ENCODE data around the gene RFLNA. TPM values are rescaled to one million over a fixed set of nuclear protein-coding genes. Genes with fewer than 3 reads are reported as not detected.

The RFLNA gene
- total RNA-seq, 2 experiments from 2014 or later = not detected

DNA sequence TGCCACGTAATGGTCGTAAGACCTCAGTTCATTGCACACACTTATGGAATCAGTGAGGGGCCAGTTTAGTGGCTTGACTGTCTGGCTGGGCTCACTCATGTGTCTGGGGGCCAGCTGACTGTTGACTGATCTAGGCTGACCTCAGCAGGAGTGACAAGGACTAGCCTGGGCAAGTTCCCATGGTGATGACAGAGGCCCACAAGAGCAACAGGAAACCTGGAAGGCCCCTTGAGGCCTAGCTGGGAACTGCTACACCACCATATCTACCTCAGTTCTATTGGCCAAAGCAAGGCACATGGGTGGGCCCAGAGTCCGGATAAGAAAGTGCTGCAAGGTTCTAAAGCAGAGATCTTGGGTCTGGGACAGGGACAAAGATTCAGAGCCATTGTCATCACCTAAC is 21.3 kb upstream of the RFLNA start:
- peak; percentile 53 for DNase-seq
- Mint-ChIP-seq H3K4me3 (no peak overlapping the region), H3K4me1 (peaks cover 10% of the 10 kb centered on the region), H3K27me3 (peaks cover 10% of the 10 kb centered on the region), H3K36me3 (no peaks in the 10 kb centered on the region), H3K9me3 (ENCODE audit: low read depth) (no peaks in the 10 kb centered on the region), H3K27ac (no peak overlapping the region)
- peak; percentile 51 for ATAC-seq
- CTCF ChIA-PET = no interaction called here

DNA sequence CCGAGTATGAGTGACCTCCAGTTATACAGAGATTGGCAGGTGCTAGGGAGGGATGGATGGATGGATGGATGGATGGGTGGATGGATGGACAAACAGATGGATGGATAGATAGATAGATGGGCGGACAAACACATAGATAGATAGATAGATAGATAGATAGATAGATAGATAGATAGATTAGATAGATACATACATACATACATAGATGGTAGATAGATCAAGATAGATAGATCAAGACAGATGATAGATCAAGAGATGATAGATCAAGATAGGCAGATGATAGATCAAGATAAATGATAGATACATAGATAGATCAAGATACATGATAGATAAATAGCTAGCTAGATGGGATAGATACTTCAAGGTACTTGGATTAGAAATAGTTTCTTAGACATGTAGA is 18.6 kb upstream of the RFLNA start:
- no peak overlapping the region for H3K4me3 Mint-ChIP-seq
- CTCF ChIA-PET = no interaction called here
- peaks cover 13% of the 10 kb centered on the region for H3K27me3 Mint-ChIP-seq
- DNase-seq (no peak), ATAC-seq (no peak)
- no peaks in the 10 kb centered on the region for H3K36me3 Mint-ChIP-seq
- no peak overlapping the region for H3K27ac Mint-ChIP-seq
- peaks cover 10% of the 10 kb centered on the region for H3K4me1 Mint-ChIP-seq
- no peaks in the 10 kb centered on the region for H3K9me3 Mint-ChIP-seq (ENCODE audit: low read depth)

DNA sequence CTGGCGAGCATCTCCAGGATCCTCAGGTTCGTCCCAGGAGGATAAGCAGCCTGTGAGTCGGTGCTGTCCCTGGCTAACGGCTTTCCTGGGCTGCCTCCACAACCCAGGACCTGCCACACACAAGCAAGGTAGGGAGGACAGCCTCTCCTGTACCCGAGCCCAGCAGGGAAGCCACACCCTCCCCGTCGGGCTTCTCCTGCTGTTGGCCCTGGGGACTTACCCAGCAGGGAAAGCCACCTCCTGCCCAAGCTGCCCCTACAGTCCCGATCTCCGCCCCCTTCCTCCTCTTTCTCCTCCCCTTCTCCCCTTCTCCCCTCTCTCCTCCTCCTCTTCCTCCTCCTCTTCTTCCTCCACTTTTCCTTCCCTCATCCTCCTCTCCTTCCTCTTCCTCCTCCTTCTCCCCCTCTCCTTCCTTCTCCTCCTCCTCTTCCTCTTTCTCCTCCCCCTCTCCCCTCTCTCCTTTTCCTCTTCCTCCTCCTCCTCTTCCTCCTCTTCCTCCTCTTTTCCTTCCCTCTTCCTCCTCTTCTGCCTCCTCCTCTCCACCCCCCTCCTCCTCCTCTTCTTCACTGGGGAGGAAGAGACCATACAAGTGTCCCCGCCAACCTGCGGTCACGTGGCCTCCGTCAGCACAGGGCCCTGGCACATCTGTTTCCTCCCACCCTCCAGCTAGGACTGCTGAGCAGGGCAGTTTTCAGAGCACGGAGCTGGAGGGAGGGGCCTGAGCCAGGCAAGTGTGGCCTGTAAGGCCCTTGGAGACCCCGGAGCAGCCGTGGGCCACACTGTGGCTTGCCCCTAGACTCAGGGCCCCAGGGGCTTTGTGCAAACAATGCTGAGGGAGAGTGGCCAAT is 17.3 kb upstream of the RFLNA start:
- no peak overlapping the region for H3K27ac Mint-ChIP-seq
- H3K36me3 Mint-ChIP-seq = no peaks in the 10 kb centered on the region
- DNase-seq (no peak), ATAC-seq (no peak)
- peaks cover 10% of the 10 kb centered on the region for H3K4me1 Mint-ChIP-seq
- no peak overlapping the region for H3K4me3 Mint-ChIP-seq
- no peaks in the 10 kb centered on the region for H3K9me3 Mint-ChIP-seq (ENCODE audit: low read depth)
- peaks cover 20% of the 10 kb centered on the region for H3K27me3 Mint-ChIP-seq
- CTCF ChIA-PET = no interaction called here

DNA sequence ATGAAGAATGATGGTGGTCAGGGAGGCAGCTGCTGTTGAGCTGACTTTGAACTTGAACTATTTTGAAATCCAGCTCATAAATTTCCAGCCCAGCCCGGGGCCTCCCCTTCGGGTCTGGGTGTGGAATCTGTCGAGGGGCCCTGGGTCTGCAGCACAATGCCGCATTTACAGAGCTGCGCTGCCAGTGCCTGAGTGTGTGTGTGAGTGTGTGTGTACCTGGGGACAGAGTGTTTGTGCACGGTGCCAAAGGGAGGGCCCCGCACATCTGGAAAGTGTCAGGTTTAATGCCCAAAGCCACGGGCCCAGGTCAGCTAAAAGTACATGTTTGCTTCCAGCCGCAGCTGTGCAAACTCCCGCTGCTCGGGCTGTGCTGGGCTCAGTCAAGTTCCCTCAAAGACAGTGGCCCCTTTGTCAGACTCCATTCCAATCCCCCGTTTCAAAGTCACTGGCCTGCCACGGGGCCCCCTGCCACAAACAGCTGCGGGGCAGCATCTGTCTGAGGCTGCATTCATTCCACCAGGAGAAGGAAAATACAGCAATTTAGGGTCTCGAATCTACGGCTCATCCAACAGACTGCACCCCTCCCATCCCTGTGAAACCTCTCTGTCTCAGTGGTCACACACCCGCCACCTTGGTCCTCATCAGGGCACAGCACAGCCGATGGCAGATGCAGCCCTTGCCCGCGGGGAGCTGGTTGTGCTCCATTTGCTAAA is 16.3 kb upstream of the RFLNA start:
- H3K4me3 Mint-ChIP-seq = no peak overlapping the region
- no peak overlapping the region for H3K27ac Mint-ChIP-seq
- peaks cover 24% of the 10 kb centered on the region for H3K27me3 Mint-ChIP-seq
- no peak for ATAC-seq
- no peak for DNase-seq
- H3K4me1 Mint-ChIP-seq = peaks cover 6% of the 10 kb centered on the region
- no peaks in the 10 kb centered on the region for H3K9me3 Mint-ChIP-seq (ENCODE audit: low read depth)
- CTCF ChIA-PET = no interaction called here
- no peaks in the 10 kb centered on the region for H3K36me3 Mint-ChIP-seq

DNA sequence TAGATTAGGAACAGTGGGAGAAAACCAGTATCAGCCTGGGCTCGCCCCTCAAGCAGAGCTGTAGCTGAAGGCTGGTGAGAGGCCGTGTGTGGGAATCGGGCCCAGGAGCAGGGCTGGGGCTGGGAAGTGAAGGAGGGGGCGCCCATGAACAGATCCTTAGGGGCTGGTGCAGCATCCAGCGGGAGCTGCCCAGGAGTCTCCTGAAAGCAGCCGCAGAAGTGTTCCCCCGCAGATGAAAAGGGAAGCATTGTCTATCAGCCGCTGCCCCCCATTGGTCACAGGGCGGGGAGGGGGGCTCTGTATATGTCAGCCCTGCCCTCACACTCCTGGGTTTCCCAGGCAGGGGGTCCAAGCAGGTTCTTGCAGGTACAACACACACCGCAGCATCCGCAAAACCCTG is 15.6 kb upstream of the RFLNA start:
- Mint-ChIP-seq H3K4me1 (peaks cover 1% of the 10 kb centered on the region), H3K36me3 (no peaks in the 10 kb centered on the region), H3K27ac (no peak overlapping the region), H3K27me3 (peaks cover 27% of the 10 kb centered on the region), H3K4me3 (no peak overlapping the region), H3K9me3 (ENCODE audit: low read depth) (no peaks in the 10 kb centered on the region)
- CTCF ChIA-PET = no interaction called here
- DNase-seq (no peak), ATAC-seq (no peak)

DNA sequence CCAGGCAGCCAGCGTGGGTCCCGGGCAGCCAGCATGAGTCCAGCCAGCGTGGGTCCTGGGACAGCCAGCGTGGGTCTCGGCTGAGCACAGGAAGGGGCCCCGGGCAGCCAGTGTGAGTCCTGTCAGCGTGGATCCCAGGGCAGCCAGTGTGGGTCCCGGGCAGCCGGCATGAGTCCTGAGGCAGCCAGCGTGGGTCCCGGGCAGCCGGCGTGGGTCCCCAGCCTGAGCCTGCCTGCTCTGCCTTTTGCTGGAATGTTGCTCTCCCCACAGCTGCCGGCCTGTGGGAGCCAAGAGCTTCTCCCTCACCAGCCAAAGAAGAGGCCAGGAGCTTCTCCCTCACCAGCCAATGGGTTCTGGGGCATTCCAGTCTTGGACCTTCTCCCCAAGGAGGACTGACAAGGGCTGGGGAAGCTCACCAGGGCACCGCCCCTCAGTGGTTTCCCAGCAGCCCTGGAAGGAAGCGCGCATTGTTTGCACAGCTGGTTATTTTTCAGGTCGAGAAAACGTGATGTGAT is 15.0 kb upstream of the RFLNA start:
- Mint-ChIP-seq H3K4me1 (peaks cover 1% of the 10 kb centered on the region), H3K27me3 (peaks cover 32% of the 10 kb centered on the region), H3K36me3 (no peaks in the 10 kb centered on the region), H3K27ac (no peak overlapping the region), H3K4me3 (no peak overlapping the region), H3K9me3 (ENCODE audit: low read depth) (no peaks in the 10 kb centered on the region)
- CTCF ChIA-PET = no interaction called here
- ATAC-seq (no peak), DNase-seq (no peak)

DNA sequence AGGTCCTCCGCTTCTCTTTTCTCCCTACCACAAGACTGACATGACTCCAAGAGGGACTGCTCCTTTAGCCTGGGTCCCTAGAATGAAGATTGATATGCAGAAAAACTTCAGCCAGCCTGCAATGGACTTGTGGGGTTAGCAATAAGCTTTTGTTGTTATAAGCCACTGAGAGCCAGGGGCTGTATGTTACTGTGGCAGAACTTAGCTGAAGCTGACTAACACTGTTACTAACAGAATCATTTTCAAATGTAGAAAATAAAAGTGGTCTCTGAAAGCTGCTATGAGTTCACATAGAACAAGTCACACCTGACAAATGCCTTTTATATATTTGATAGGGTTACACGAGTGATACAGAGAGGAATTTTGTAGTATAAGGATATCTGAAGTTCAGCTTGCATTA is 13.6 kb upstream of the RFLNA start:
- Mint-ChIP-seq H3K27me3 (peaks cover 32% of the 10 kb centered on the region), H3K4me1 (peaks cover 1% of the 10 kb centered on the region), H3K9me3 (ENCODE audit: low read depth) (no peaks in the 10 kb centered on the region), H3K36me3 (no peaks in the 10 kb centered on the region), H3K27ac (no peak overlapping the region), H3K4me3 (no peak overlapping the region)
- CTCF ChIA-PET = no interaction called here
- ATAC-seq = no peak
- no peak for DNase-seq

DNA sequence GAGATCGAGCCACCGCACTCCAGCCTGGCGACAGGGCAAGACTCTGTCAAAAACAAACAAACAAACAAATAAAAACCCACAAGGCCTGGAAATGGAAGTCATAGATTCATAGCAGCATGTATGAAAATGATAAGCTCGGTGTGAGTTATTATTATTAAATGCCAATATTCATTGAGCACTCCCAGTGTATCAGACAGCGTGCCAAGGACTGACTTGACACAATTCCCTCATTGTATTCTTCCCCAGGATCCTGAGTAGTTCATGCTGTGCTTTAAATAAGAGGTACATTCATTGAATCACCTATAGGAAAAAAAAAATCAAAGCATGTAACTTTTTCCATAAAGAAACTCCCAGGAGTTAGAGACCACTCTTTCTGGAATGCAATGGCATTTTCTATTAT is 12.6 kb upstream of the RFLNA start:
- no peak overlapping the region for H3K27ac Mint-ChIP-seq
- peaks cover 1% of the 10 kb centered on the region for H3K4me1 Mint-ChIP-seq
- H3K27me3 Mint-ChIP-seq = peaks cover 26% of the 10 kb centered on the region
- DNase-seq (no peak), ATAC-seq (no peak)
- CTCF ChIA-PET = no interaction called here
- H3K36me3 Mint-ChIP-seq = no peaks in the 10 kb centered on the region
- H3K9me3 Mint-ChIP-seq (ENCODE audit: low read depth) = no peaks in the 10 kb centered on the region
- no peak overlapping the region for H3K4me3 Mint-ChIP-seq

DNA sequence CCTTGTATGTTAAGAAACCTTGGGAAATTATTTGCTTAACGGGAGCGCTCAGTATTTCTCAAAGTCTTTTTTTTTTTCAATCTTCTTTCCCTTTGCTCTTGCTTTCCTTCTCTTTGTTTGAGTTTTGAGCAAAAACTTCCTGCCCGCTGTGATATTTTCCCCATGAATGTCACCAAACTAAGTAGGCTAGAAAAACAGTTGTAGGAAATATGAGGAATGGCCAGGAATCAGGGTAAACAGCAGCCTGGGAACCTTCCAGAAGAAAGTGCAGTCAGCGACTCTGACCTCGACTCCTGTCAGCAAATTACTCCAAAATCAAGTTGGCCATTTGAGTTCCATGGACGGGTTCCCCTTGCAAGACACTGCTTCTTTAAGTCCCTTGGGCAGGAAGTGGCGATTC is 11.6 kb upstream of the RFLNA start:
- Mint-ChIP-seq H3K4me1 (no peaks in the 10 kb centered on the region), H3K27me3 (peaks cover 31% of the 10 kb centered on the region), H3K4me3 (no peak overlapping the region), H3K36me3 (no peaks in the 10 kb centered on the region), H3K27ac (no peak overlapping the region), H3K9me3 (ENCODE audit: low read depth) (no peaks in the 10 kb centered on the region)
- no peak for DNase-seq
- no peak for ATAC-seq
- CTCF ChIA-PET = no interaction called here

DNA sequence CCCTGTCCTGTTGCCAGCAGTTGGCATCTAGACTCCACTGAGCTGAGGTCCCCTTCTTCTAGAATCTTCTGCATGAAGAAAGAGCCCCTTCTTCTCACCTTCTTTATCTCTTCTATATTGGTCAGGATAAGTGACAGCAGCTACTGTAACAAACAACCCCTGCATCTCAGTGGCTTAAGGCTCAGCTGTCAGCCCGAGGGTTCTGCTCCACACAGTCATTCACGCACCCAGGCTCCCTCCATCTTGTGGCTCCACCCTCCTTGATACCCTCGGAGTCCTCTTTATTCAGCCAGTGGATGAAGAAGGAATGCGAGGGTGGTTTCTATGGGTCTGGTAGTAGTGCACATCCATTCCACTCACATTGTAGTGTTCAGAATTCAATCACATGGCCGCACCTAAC is 10.5 kb upstream of the RFLNA start:
- no peak for DNase-seq
- no peak overlapping the region for H3K27ac Mint-ChIP-seq
- H3K36me3 Mint-ChIP-seq = no peaks in the 10 kb centered on the region
- CTCF ChIA-PET = no interaction called here
- ATAC-seq = no peak
- peaks cover 31% of the 10 kb centered on the region for H3K27me3 Mint-ChIP-seq
- no peak overlapping the region for H3K4me3 Mint-ChIP-seq
- H3K9me3 Mint-ChIP-seq (ENCODE audit: low read depth) = no peaks in the 10 kb centered on the region
- H3K4me1 Mint-ChIP-seq = no peaks in the 10 kb centered on the region

DNA sequence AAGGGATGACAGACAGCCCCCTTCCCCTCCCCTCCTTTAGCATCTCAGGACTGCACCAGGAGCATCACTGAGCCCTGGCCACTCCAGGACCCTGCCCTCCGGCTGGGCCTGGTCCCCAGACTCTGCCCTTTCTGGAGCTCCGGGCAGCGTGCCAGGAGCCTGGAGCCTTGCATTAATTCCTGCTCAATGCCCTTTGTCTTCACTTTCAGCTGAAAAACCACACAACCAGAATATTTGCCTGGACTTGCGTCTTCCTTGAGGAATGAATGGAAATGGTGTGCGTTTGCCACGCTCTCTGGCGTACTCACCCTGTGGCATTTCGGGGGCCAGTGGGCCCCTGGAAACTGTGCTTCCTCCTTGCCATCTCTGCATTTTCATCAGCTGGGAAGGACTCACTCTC is 8.5 kb upstream of the RFLNA start:
- H3K4me1 Mint-ChIP-seq = no peaks in the 10 kb centered on the region

DNA sequence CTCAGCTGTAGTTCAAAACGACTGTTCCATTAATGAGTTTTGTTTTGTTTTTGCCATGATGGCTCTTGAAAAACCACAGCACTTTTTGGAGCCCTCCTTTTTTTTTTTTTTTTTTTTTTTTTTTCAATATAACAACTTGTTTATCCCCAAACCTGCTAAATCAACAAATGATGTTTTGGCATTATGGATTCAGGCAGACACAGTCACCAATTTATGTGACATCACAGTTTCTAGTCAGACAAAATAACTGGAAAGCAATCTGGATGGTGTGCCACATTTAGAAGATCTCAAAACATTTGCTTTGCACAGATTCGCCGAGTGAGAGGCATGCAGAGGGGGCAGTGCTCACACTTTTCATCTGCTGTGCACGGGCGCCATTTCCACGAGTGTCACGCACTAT is 7.9 kb upstream of the RFLNA start:
- ATAC-seq (no peak), DNase-seq (no peak)
- no peak overlapping the region for H3K4me3 Mint-ChIP-seq
- H3K36me3 Mint-ChIP-seq = no peaks in the 10 kb centered on the region
- peaks cover 23% of the 10 kb centered on the region for H3K27me3 Mint-ChIP-seq
- no peaks in the 10 kb centered on the region for H3K9me3 Mint-ChIP-seq (ENCODE audit: low read depth)
- CTCF ChIA-PET = no interaction called here
- H3K27ac Mint-ChIP-seq = no peak overlapping the region
- H3K4me1 Mint-ChIP-seq = no peaks in the 10 kb centered on the region

More for the DNA sequence above, 8.5 kb upstream of the RFLNA start:
- ATAC-seq = no peak
- H3K36me3 Mint-ChIP-seq = no peaks in the 10 kb centered on the region
- H3K4me3 Mint-ChIP-seq = no peak overlapping the region
- DNase-seq = no peak
- H3K9me3 Mint-ChIP-seq (ENCODE audit: low read depth) = no peaks in the 10 kb centered on the region
- H3K27ac Mint-ChIP-seq = no peak overlapping the region
- CTCF ChIA-PET = no interaction called here
- peaks cover 27% of the 10 kb centered on the region for H3K27me3 Mint-ChIP-seq

DNA sequence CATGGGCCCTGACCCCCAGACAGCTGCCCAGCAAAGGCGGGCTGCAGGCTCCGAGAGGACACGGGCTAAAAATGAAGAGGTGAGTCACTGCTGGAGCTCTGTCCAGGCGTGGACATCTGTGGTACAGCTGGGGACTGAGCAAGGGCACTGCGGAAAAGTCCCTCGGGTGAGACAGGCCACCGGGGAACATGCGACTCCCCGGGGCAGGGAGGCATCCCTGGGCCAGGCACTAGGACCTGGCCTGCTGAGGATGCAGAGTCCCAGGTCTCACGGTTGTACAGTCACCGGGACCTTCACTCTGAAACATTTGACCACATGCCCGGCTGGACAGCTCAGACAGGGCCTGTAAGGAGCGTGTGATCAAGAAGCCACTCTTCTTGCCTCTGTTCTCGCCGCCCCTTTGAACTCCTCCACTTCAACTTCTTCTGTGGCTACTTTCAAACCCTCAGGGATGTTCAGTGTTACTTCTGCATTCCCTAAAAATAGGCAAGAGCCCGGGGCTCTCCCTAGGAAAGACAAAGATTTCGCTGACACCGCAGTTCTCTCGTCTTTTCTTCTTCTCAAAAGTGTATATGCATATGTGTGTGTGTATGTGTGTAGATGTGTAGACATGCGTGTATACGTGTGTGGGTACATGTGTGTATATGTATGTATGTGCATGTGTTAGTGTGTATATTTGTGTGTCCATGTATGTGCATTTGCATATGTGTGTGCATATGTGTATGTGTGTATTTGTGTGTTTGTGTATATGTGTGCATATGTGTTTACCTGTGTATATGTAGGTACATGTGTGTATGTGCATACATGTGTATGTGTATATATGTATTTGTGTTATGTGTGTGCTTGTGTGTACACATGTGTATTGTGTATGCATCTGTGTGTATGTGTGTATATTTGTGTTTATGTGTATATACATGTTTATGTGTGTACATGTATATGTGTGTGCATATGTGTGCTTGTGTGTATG is 5.0 kb upstream of the RFLNA start:
- no peak overlapping the region for H3K4me3 Mint-ChIP-seq
- no peaks in the 10 kb centered on the region for H3K9me3 Mint-ChIP-seq (ENCODE audit: low read depth)
- DNase-seq (no peak), ATAC-seq (no peak)
- H3K27me3 Mint-ChIP-seq = peaks cover 30% of the 10 kb centered on the region
- no peak overlapping the region for H3K27ac Mint-ChIP-seq
- no peaks in the 10 kb centered on the region for H3K36me3 Mint-ChIP-seq
- no peaks in the 10 kb centered on the region for H3K4me1 Mint-ChIP-seq
- CTCF ChIA-PET = no interaction called here
